Omental fat pad (tissue), 4 donors: ENCODE results near the gene SPECC1L. TPM values are rescaled to one million over a fixed set of nuclear protein-coding genes. Genes with fewer than 3 reads are reported as not detected.

Source experiments
- ATAC-seq: fragments of 150-250 bp; one replicate; pipeline ENCODE4 v1.9.1; 2016; ENCODE audit warnings: mild to moderate bottlenecking, moderate library complexity; ENCODE audit not compliant: low FRiP score
- DNase-seq: peaks from one replicate; pipeline ENCODE4 v3.0.0-alpha.2; 2019; ENCODE audit warnings: low spot score
- total RNA-seq, 4 donors: library from RNA; depleted of rRNA; stranded (reverse); fragments of >200 nt; gene quantifications; one replicate each; pipeline ENCODE4 v1.1.0, GENCODE V29; 2016
- TF ChIP-seq, protein P1 (sequence below), 3 donors: fragments of 450-650 bp; IDR thresholded peaks; one replicate each; pipeline ENCODE4 v1.5.1; 2016 to 2017; ENCODE audit warnings: antibody characterized with exemption in 3 of 3, mild to moderate bottlenecking in 3 of 3, moderate library complexity in 2 of 3

Gene SPECC1L
- total RNA-seq, 4 donors from 2014 or later: 31.3 to 44.9 (median 35.6) TPM

- DNase-seq (no peak), ATAC-seq (no peak)
- TF ChIP-seq, protein P1, sequence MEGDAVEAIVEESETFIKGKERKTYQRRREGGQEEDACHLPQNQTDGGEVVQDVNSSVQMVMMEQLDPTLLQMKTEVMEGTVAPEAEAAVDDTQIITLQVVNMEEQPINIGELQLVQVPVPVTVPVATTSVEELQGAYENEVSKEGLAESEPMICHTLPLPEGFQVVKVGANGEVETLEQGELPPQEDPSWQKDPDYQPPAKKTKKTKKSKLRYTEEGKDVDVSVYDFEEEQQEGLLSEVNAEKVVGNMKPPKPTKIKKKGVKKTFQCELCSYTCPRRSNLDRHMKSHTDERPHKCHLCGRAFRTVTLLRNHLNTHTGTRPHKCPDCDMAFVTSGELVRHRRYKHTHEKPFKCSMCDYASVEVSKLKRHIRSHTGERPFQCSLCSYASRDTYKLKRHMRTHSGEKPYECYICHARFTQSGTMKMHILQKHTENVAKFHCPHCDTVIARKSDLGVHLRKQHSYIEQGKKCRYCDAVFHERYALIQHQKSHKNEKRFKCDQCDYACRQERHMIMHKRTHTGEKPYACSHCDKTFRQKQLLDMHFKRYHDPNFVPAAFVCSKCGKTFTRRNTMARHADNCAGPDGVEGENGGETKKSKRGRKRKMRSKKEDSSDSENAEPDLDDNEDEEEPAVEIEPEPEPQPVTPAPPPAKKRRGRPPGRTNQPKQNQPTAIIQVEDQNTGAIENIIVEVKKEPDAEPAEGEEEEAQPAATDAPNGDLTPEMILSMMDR (IDR thresholded peaks at IDR 0.05): no peak
These were observed 158.2 kb downstream of the SPECC1L start for GRCh38 chr22:24428751-24429410.

DNA sequence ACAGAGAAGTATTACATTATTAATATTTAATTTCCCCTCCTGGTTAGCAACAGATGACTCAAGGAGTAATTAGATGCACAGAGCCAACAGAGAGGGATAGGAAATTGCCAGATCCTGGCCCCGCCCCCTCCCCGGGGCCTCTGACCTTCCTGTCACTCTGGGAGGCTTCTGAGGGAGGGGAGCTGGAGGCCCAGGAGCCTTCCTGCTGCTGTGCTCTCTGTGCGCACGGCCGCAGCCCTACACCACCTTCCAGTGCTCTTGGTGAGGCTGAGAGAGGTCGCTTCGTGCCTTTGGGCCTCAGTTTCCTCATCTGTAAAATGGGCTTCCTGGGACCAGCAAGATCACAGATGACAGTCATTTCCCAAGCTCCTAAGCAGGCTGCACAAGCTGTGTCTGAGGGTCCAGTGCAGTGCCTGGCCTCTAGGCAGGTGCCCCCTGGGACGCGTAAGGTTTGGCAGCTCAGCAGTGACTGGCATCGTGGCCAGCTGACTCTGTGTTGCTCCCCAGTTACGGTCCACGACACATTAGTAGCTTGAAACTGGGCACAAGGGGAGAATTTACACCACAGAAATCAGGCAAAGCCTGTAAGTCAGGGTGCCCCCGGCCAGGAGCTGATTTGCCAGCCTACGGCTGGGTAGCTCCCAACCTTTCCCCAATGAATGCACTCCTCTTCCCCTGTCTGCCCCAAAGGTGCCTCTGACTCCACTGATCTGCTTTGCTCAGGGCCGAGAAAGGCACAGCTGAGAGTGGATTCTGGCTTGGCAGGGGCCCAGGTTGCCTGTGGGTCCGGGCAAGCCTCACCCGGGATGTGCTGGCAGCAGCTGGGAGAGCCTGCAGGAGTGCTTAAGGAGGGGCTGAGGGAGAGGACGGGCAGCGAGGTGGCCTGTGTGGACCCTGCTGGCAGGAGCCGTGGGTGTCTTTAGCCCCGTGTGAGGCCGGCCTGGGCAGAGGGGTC lies 159.1 kb downstream of the SPECC1L start:
- TF ChIP-seq, protein P1 (IDR thresholded peaks at IDR 0.05): no peak
- ATAC-seq (no peak), DNase-seq (no peak)

DNA sequence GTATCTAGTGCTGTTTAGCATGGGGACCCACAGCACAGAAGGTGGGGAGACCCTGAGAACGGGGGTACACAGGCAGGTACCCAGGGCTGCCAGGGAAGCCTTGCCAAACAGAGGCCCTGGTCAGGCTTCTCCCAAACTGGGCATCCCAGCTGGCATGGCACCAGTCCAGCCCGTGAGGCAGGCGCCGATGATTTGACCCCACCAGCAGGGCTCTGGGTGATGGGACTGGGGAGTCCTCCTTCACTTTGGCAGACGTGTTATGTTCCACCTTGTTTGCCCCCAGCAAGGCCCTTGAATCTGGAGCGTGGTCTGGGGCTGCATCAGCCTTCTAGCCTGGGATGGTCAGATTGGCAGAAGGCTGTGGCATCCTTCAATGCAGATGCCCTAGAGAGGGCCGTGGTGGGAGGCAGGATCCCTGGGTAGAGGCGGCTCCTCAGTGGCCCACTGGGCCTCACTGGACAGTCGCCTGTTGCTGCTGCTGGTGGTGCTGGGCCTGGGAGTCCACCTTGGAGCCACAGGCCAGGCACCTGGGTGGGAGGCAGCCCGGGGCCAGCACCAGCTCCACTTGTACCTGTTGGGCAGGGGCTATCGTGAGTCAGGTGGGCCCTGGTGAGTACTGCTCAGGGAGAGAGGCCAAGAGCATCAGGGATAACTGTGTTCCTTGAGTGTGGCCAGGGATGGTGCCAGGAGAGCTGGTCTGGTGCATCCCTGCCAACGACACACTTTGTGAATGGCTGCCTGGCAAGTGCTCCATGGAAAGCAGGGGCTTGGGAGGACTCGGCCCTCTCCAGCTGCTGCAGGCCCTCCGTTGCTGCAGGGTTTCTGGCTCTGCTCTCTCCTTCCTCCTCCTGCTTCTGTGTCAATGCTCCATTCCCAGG lies 160.0 kb downstream of the SPECC1L start:
- TF ChIP-seq, protein P1 (IDR thresholded peaks at IDR 0.05): no peak
- DNase-seq (no peak), ATAC-seq (no peak)

GRCh38 chr22:24431309-24432034 lies 160.8 kb downstream of the SPECC1L start:
- ATAC-seq (no peak), DNase-seq (no peak)
- TF ChIP-seq, protein P1 (IDR thresholded peaks at IDR 0.05): no peak

- TF ChIP-seq, protein P1 (IDR thresholded peaks at IDR 0.05): no peak
- ATAC-seq (peak; percentile 68), DNase-seq (no peak)
These were observed 161.6 kb downstream of the SPECC1L start for GRCh38 chr22:24432059-24432853.
